ENCODE results near the gene FOXL2.

Gene FOXL2

GRCh38 chr3:138901567-138901966, 45.4 kb downstream of the FOXL2 start:
- Histone ChIP-seq H3K27me3 (ENCODE audit: control insufficient read depth, insufficient read depth, low read length) (no peaks in the 10 kb centered on the region), H3K9ac (no peak overlapping the region), H3K4me1 (no peaks in the 10 kb centered on the region), H3K79me2 (no peaks in the 10 kb centered on the region), H3K36me3 (ENCODE audit: control insufficient read depth, insufficient read depth, low read length) (no peaks in the 10 kb centered on the region), H3K4me2 (ENCODE audit: low read length) (no peak overlapping the region), H2AFZ (no peak overlapping the region), H3K27ac (no peak overlapping the region), H3K9me3 (ENCODE audit: control insufficient read depth, low read length) (no peaks in the 10 kb centered on the region), H3K4me3 (ENCODE audit: low read depth, low read length) (no peak overlapping the region)
- TF ChIP-seq CTCF (IDR thresholded peaks at IDR 0.05), result no peak

GRCh38 chr3:138899351-138899991, 47.5 kb downstream of the FOXL2 start:
- H3K27ac ChIP-seq, result no peak overlapping the region
- H3K9me3 ChIP-seq (ENCODE audit: control insufficient read depth, low read length), result no peaks in the 10 kb centered on the region
- TF ChIP-seq CTCF (IDR thresholded peaks at IDR 0.05), result no peak
- no peak overlapping the region for H2AFZ ChIP-seq
- H3K4me2 ChIP-seq (ENCODE audit: low read length), result no peak overlapping the region
- H3K4me1 ChIP-seq, result no peaks in the 10 kb centered on the region
- H3K79me2 ChIP-seq, result no peaks in the 10 kb centered on the region
- H3K4me3 ChIP-seq (ENCODE audit: low read depth, low read length), result no peak overlapping the region
- H3K9ac ChIP-seq, result no peak overlapping the region
- no peaks in the 10 kb centered on the region for H3K36me3 ChIP-seq (ENCODE audit: control insufficient read depth, insufficient read depth, low read length)
- no peaks in the 10 kb centered on the region for H3K27me3 ChIP-seq (ENCODE audit: control insufficient read depth, insufficient read depth, low read length)

- no peak overlapping the region for H3K4me3 ChIP-seq (ENCODE audit: low read depth, low read length)
- H3K27ac ChIP-seq, result no peak overlapping the region
Measured at GRCh38 chr3:138898708-138899107, 48.2 kb downstream of the FOXL2 start.

GRCh38 chr3:138898301-138898700, 48.6 kb downstream of the FOXL2 start:
- Histone ChIP-seq H3K36me3 (ENCODE audit: control insufficient read depth, insufficient read depth, low read length) (no peaks in the 10 kb centered on the region), H2AFZ (no peak overlapping the region), H3K9ac (no peak overlapping the region), H3K27me3 (ENCODE audit: control insufficient read depth, insufficient read depth, low read length) (no peaks in the 10 kb centered on the region), H3K79me2 (no peaks in the 10 kb centered on the region), H3K4me3 (ENCODE audit: low read depth, low read length) (no peak overlapping the region), H3K27ac (no peak overlapping the region), H3K9me3 (ENCODE audit: control insufficient read depth, low read length) (no peaks in the 10 kb centered on the region), H3K4me2 (ENCODE audit: low read length) (no peak overlapping the region), H3K4me1 (no peaks in the 10 kb centered on the region)
- no peak for TF ChIP-seq CTCF (IDR thresholded peaks at IDR 0.05)

More at GRCh38 chr3:138898708-138899107, 48.2 kb downstream of the FOXL2 start:
- Histone ChIP-seq H3K27me3 (ENCODE audit: control insufficient read depth, insufficient read depth, low read length) (no peaks in the 10 kb centered on the region), H3K79me2 (no peaks in the 10 kb centered on the region), H2AFZ (no peak overlapping the region), H3K9ac (no peak overlapping the region), H3K4me1 (no peaks in the 10 kb centered on the region), H3K36me3 (ENCODE audit: control insufficient read depth, insufficient read depth, low read length) (no peaks in the 10 kb centered on the region), H3K4me2 (ENCODE audit: low read length) (no peak overlapping the region), H3K9me3 (ENCODE audit: control insufficient read depth, low read length) (no peaks in the 10 kb centered on the region)
- no peak for TF ChIP-seq CTCF (IDR thresholded peaks at IDR 0.05)

All from parathyroid adenoma (tissue), 2 donors.